T-helper 17 cell (primary cell): ENCODE results near the gene STUM. TPM values are rescaled to one million over a fixed set of nuclear protein-coding genes. Genes with fewer than 3 reads are reported as not detected.

Experiments used
- total RNA-seq, 4 donors: library from RNA in 2 of 4; stranded (reverse) in 2 of 4; gene quantifications; one replicate each; pipeline ENCODE4 v1.2.3 and lab custom pipeline; 2022 to 2026

The STUM gene
- total RNA-seq, 2 donors from 2014 or later, result not detected

Other genes with a start within 250 kb of the STUM start
- gene LIN9, start 239.6 kb upstream of the STUM start, total RNA-seq, result 1 to 10 TPM; 2.5 to 2.8 TPM
- 10 to 100 TPM; 84.2 to 87.3 TPM for gene PARP1, start 140.7 kb upstream of the STUM start, total RNA-seq
- gene ITPKB, start 190.5 kb downstream of the STUM start, total RNA-seq, result 100 to 1,000 TPM; 128 to 166 TPM